NCI-H2171 treated with DMSO at 0.1 percent for 48 hours (cell line): ENCODE data around the gene TOGARAM1.

Experiments
- DNase-seq: peaks from one replicate; lab custom pipeline; 2025; lab: John Stamatoyannopoulos, UW

The TOGARAM1 gene

GRCh38 chr14:45084946-45085346, 123.0 kb downstream of the TOGARAM1 start:
- DNase-seq, result no peak

GRCh38 chr14:45089813-45090212, 127.8 kb downstream of the TOGARAM1 start:
- no peak for DNase-seq

GRCh38 chr14:45091710-45092109, 129.7 kb downstream of the TOGARAM1 start:
- no peak for DNase-seq

GRCh38 chr14:45094275-45094674, 132.3 kb downstream of the TOGARAM1 start:
- no peak for DNase-seq

- DNase-seq, result no peak
Observed at GRCh38 chr14:45095143-45095542, 133.2 kb downstream of the TOGARAM1 start.

- DNase-seq, result no peak
Observed at GRCh38 chr14:45096218-45096617, 134.2 kb downstream of the TOGARAM1 start.

- no peak for DNase-seq
Observed at GRCh38 chr14:45103806-45104205, 141.8 kb downstream of the TOGARAM1 start.

GRCh38 chr14:45104561-45104960, 142.6 kb downstream of the TOGARAM1 start:
- DNase-seq, result no peak

- no peak for DNase-seq
Observed at GRCh38 chr14:45112896-45113781, 151.1 kb downstream of the TOGARAM1 start.

- no peak for DNase-seq
Observed at GRCh38 chr14:45114327-45114726, 152.3 kb downstream of the TOGARAM1 start.

GRCh38 chr14:45118594-45118993, 156.6 kb downstream of the TOGARAM1 start:
- no peak for DNase-seq

GRCh38 chr14:45120096-45120495, 158.1 kb downstream of the TOGARAM1 start:
- DNase-seq, result no peak

GRCh38 chr14:45123271-45123670, 161.3 kb downstream of the TOGARAM1 start:
- DNase-seq, result no peak
